Astrocyte (in vitro differentiated cells and primary cell): ENCODE data around the gene TMED10.

Experiments used
- EZH2 ChIP-seq: IDR thresholded peaks from 2 replicates; pipeline ENCODE4 v1.6.1; 2012; ENCODE audit warnings: mild to moderate bottlenecking, low read length, inconsistent platforms; ENCODE audit not compliant: insufficient read depth
- TF ChIP-seq, protein P1 (sequence below): IDR thresholded peaks from 2 replicates; pipeline ENCODE4 v1.5.1; 2011; ENCODE audit warnings: low read depth, mild to moderate bottlenecking, inconsistent platforms, low read length, moderate library complexity; ENCODE audit not compliant: insufficient read depth

DNA sequence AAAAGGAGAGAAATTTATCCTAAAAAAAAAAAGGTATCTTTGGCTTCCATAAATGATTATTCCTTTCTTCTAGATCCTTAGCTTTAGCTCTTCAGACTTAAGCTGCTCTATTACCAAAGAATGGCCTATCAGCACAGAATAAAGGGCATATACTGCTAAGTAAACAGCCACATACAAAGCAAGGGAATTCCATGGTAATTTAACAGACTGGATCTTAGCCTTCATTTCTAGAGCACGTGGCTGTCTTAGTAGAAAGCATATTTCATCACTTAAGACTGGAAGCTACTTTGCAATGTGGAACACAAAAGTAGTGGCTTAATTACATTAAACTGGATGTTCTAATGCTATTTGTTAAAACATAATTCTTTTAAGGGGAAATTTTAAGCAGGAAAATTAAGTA, 23.1 kb downstream of the TMED10 start:
- TF ChIP-seq, protein P1, sequence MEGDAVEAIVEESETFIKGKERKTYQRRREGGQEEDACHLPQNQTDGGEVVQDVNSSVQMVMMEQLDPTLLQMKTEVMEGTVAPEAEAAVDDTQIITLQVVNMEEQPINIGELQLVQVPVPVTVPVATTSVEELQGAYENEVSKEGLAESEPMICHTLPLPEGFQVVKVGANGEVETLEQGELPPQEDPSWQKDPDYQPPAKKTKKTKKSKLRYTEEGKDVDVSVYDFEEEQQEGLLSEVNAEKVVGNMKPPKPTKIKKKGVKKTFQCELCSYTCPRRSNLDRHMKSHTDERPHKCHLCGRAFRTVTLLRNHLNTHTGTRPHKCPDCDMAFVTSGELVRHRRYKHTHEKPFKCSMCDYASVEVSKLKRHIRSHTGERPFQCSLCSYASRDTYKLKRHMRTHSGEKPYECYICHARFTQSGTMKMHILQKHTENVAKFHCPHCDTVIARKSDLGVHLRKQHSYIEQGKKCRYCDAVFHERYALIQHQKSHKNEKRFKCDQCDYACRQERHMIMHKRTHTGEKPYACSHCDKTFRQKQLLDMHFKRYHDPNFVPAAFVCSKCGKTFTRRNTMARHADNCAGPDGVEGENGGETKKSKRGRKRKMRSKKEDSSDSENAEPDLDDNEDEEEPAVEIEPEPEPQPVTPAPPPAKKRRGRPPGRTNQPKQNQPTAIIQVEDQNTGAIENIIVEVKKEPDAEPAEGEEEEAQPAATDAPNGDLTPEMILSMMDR = no peak
- no peak for TF ChIP-seq EZH2
